Epithelial cell of esophagus (primary cell): ENCODE measurements around the gene RAD51B.

Experiments
- DNase-seq: peaks from one replicate; pipeline ENCODE4 v3.0.0; 2010; ENCODE audit warnings: low read depth
- H3K4me3 ChIP-seq: 2 replicates; pipeline ENCODE4 v1.5.1; 2011; ENCODE audit warnings: mild to moderate bottlenecking, low read length, control low read depth
- TF ChIP-seq, protein P1 (sequence below): IDR thresholded peaks from 2 replicates; pipeline ENCODE4 v1.5.1; 2011; ENCODE audit warnings: low read depth, mild to moderate bottlenecking, low read length, control low read depth, inconsistent platforms; ENCODE audit not compliant: insufficient read depth; ENCODE audit errors: missing control alignments

Gene RAD51B

DNA sequence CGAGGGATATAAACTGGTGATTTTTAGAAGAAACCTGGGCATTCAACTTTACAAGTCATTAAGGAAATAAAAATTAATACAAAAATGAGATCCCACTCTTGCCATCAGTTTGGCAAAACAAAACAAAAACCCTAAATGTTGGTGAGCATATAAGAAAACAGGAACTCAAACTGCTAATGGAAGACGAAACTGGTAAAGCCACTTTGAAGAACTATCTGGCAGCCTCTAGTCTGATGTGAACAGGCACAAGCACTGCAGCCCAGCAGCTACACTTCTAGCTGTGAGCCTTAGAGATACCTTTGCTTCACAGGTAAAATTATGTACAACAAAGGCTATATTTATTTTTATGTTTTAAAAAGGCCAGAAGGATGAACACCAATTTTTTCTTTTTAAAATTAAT, 513.7 kb downstream of the RAD51B start:
- no peak for DNase-seq
- TF ChIP-seq, protein P1, sequence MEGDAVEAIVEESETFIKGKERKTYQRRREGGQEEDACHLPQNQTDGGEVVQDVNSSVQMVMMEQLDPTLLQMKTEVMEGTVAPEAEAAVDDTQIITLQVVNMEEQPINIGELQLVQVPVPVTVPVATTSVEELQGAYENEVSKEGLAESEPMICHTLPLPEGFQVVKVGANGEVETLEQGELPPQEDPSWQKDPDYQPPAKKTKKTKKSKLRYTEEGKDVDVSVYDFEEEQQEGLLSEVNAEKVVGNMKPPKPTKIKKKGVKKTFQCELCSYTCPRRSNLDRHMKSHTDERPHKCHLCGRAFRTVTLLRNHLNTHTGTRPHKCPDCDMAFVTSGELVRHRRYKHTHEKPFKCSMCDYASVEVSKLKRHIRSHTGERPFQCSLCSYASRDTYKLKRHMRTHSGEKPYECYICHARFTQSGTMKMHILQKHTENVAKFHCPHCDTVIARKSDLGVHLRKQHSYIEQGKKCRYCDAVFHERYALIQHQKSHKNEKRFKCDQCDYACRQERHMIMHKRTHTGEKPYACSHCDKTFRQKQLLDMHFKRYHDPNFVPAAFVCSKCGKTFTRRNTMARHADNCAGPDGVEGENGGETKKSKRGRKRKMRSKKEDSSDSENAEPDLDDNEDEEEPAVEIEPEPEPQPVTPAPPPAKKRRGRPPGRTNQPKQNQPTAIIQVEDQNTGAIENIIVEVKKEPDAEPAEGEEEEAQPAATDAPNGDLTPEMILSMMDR, result no peak
- H3K4me3 ChIP-seq, result no peak overlapping the region

DNA sequence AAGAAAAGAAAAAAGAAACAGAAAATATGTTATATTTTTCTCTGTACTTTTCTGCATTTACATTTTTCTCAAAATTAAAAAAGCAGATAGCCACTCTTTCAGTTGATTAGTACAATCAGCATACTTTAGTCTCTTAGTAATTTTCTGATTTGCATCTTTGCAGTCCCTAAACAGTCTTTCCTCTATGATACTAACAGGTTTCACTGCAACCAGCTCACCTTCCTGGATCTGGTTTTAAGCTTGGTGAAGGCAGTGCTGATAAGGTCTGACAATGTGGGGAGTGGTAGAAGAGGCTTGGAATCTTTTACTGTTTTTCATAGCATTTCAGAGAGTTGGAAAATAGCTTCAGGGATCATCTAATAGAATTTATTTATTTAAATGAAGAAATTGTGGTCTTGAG, 515.7 kb downstream of the RAD51B start:
- H3K4me3 ChIP-seq, result no peak overlapping the region
- TF ChIP-seq, protein P1, result no peak
- no peak for DNase-seq

DNA sequence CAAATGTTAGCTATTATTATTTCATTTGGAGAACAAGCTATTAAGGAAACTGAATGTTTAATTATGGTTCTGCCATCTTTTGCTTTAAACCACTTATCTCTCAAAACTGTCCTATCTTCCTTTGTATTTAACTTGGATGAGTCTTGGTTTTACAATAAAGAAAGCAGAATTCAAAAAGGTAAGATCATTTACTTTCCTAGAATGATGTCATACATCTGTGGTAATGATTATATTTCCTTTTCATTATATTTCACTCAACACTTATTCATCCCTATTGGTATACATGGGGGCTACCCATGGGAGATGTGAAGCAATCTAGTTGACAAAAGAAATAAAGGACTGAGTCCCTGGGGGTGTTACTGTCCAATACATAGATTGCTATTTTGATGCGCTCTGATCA, 516.6 kb downstream of the RAD51B start:
- TF ChIP-seq, protein P1, result no peak
- DNase-seq, result no peak
- no peak overlapping the region for H3K4me3 ChIP-seq

DNA sequence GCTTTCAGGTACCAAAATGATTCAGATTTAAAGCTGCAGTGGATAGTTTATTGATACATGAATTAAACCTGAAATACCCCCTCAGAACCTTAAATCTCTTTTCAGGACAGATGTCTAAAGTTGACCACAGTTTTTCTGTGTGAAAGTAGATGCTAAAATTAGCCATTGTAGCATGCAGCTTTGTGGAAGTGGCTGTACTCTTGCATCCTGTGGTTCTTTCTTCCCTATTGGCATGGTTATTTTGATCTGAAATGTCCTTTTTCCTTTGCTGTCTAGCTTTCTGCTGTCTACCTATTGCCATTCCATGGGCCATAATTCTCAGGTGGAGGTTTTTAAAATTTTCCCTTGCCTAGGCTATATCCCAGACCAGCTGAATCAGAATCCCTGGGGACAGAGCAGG, 517.7 kb downstream of the RAD51B start:
- no peak overlapping the region for H3K4me3 ChIP-seq
- DNase-seq, result no peak
- TF ChIP-seq, protein P1, result no peak

DNA sequence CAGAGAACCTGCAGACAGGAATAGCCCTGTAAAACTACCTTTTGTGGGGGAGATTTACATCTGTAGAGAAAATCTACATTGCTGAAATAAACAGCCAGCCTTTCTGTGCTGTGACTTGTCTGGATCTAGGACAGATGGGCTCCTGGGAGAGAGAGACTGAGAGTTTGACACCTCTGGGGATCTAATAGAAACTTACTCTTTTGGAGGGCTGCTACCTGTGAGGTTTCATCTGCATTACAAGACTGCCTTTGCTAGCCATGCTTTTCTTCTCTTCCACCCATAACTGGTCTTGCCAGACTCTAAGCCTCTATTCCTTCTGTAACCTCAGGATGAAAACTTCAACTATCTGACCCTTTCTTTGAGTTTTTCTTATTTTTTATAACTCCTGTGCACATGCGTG, 520.7 kb downstream of the RAD51B start:
- DNase-seq, result no peak
- TF ChIP-seq, protein P1, result no peak
- no peak overlapping the region for H3K4me3 ChIP-seq

DNA sequence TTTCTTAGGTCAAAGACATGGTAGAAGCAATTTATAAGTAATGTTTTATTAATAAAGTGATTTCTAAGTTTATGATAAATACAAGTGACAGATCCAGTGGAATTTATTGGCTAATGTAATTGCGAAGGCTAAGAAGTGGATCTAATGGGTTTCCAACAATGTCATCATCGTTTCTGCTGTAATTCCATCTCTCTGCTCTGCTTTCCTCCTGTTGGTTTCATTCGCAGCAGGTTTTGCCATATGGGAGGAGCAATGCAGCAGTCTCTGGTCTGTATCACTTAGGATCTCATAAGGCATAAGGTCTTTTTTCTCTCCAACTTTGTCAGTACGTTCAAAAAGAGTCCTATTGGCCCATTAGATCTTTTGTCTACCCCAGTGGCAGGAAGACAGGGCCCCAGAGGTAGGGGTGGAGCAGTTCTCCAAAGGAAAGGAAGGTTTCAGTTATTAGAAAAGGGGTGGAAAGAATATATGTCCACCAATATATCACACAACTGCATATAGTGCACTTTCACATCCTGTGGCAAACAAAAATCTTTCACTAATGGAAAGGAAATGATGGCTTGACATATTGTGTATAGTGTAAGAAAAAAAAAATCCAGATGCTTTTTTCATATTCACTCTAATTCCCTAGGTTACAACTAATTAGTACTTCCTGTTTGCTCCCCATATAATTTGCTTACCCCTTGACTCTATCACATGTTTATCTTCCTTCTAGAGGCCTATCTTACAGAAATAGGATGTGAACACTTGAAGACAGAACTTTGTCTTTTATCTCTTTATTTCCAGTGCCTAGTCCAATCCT, 522.0 kb downstream of the RAD51B start:
- no peak overlapping the region for H3K4me3 ChIP-seq
- no peak for DNase-seq
- TF ChIP-seq, protein P1, result no peak

DNA sequence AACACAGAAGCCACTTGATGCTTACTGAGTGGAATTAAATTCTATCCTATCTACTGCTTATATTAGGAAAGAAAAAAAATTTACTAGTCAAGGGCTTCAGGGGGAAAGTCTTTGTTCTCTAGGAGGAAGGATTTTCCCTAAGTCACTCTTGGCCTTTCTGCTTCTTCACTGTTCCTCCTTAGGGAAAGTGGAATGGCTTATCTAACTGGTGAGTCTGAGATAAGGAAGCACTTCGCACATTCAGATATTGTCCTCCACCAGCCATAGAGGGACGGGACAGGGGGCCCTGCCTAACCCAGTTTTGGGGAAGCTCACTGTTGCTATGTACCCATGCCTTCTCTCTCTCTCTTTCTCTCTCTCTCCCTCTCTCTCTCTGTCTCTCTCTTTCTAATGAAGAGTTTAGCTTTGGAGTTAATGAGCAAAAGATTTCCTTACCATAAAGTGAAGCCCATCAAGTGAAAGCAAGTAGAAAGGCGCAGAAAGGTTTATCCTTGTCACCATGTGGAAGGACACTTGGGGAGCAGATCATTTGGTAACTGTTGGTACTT, 522.7 kb downstream of the RAD51B start:
- no peak for DNase-seq
- no peak overlapping the region for H3K4me3 ChIP-seq
- TF ChIP-seq, protein P1, result no peak
